Inflammatory macrophage treated with lipopolysaccharide for 4 hours (primary cell): ENCODE results near the gene NUDT14.

Source experiments
- DNase-seq: peaks from one replicate; pipeline ENCODE4 v3.0.0-alpha.2; 2020

Gene NUDT14

GRCh38 chr14:105144666-105145380 is 36.3 kb downstream of the NUDT14 start:
- no peak for DNase-seq

- DNase-seq, result no peak
Measured at GRCh38 chr14:105144026-105144665, 37.0 kb downstream of the NUDT14 start.

GRCh38 chr14:105143451-105144025 is 37.6 kb downstream of the NUDT14 start:
- no peak for DNase-seq

- DNase-seq, result no peak
Measured at GRCh38 chr14:105142651-105143450, 38.3 kb downstream of the NUDT14 start.

- no peak for DNase-seq
Measured at GRCh38 chr14:105141486-105142281, 39.4 kb downstream of the NUDT14 start.

GRCh38 chr14:105141026-105141425 is 40.1 kb downstream of the NUDT14 start:
- no peak for DNase-seq

- DNase-seq, result no peak
Measured at GRCh38 chr14:105140581-105140980, 40.5 kb downstream of the NUDT14 start.

- DNase-seq, result no peak
Measured at GRCh38 chr14:105139831-105140239, 41.3 kb downstream of the NUDT14 start.

GRCh38 chr14:105139212-105139825 is 41.8 kb downstream of the NUDT14 start:
- no peak for DNase-seq

- DNase-seq, result no peak
Measured at GRCh38 chr14:105138551-105139111, 42.5 kb downstream of the NUDT14 start.

- no peak for DNase-seq
Measured at GRCh38 chr14:105138021-105138541, 43.0 kb downstream of the NUDT14 start.

- no peak for DNase-seq
Measured at GRCh38 chr14:105137481-105138020, 43.6 kb downstream of the NUDT14 start.

GRCh38 chr14:105136401-105137322 is 44.5 kb downstream of the NUDT14 start:
- DNase-seq, result no peak

GRCh38 chr14:105135700-105136395 is 45.3 kb downstream of the NUDT14 start:
- DNase-seq, result no peak

GRCh38 chr14:105132921-105133654 is 48.0 kb downstream of the NUDT14 start:
- DNase-seq, result no peak

- no peak for DNase-seq
Measured at GRCh38 chr14:105131241-105131640, 49.9 kb downstream of the NUDT14 start.

- DNase-seq, result no peak
Measured at GRCh38 chr14:105128059-105128458, 53.1 kb downstream of the NUDT14 start.

GRCh38 chr14:105126981-105127329 is 54.2 kb downstream of the NUDT14 start:
- no peak for DNase-seq
